Lung (tissue), 12 donors: ENCODE results near the gene USP6NL. TPM values are rescaled to one million over a fixed set of nuclear protein-coding genes. Genes with fewer than 3 reads are reported as not detected.

ENCODE experiments used
- ATAC-seq: fragments of 200-7000 bp; cut with Tn5 transposase; one replicate; pipeline ENCODE4 v1.9.1; 2020; ENCODE audit warnings: moderate number of reproducible peaks; ENCODE audit not compliant: insufficient read depth, low FRiP score
- DNase-seq, 3 donors: peaks; one replicate each; pipeline ENCODE4 v3.0.0-alpha.2; 2013 to 2017
- H3K27ac ChIP-seq, 2 donors: one replicate each; pipeline ENCODE4 v1.5.1; 2013; ENCODE audit warnings: mild to moderate bottlenecking in 2 of 2, moderate library complexity in 2 of 2, control low read depth in 1 of 2, inconsistent platforms in 1 of 2, low read depth in 1 of 2, low read length in 1 of 2
- H3K27me3 ChIP-seq, 3 donors: one replicate each; pipeline ENCODE4 v1.5.1; 2013; ENCODE audit warnings: low read length in 2 of 3; ENCODE audit not compliant: control insufficient read depth in 3 of 3, insufficient read depth in 3 of 3
- H3K36me3 ChIP-seq, 4 donors: one replicate each; pipeline ENCODE4 v1.5.1; 2013; ENCODE audit warnings: low read length in 4 of 4, mild to moderate bottlenecking in 1 of 4, moderate library complexity in 1 of 4; ENCODE audit not compliant: control insufficient read depth in 4 of 4, insufficient read depth in 4 of 4
- H3K4me1 ChIP-seq, 5 donors: one replicate each; pipeline ENCODE4 v1.5.1; 2013; ENCODE audit warnings: low read length in 5 of 5, mild to moderate bottlenecking in 2 of 5, moderate library complexity in 1 of 5; ENCODE audit not compliant: control insufficient read depth in 5 of 5, insufficient read depth in 5 of 5
- H3K4me3 ChIP-seq: one replicate; pipeline ENCODE4 v1.5.1; 2013; ENCODE audit warnings: mild to moderate bottlenecking, control low read depth, moderate library complexity
- H3K9ac ChIP-seq, 2 donors: one replicate each; pipeline ENCODE4 v1.5.1; 2013; ENCODE audit warnings: low read length in 2 of 2, control low read depth in 1 of 2; ENCODE audit not compliant: insufficient read depth in 1 of 2
- H3K9me3 ChIP-seq, 4 donors: one replicate each; pipeline ENCODE4 v1.5.1; 2013; ENCODE audit warnings: low read length in 3 of 4, mild to moderate bottlenecking in 1 of 4, moderate library complexity in 1 of 4; ENCODE audit not compliant: control insufficient read depth in 4 of 4, insufficient read depth in 3 of 4
- CTCF ChIP-seq: IDR thresholded peaks from 2 replicates; pipeline ENCODE4 v1.5.1; 2012; ENCODE audit warnings: mild to moderate bottlenecking; ENCODE audit errors: control extremely low read depth, extremely low read depth
- WGBS, 2 donors: extraction: QIAGEN DNeasy Blood & Tissue Kit; methylation state at CpG; one replicate each; pipeline ENCODE4 v1.1.7; 2013; 5-methylcytosine and 5-hydroxymethylcytosine counted together
- polyA plus RNA-seq, 2 donors: library from polyadenylated mRNA; stranded (reverse); fragments of 200-250 nt; gene quantifications; one replicate each; pipeline ENCODE4 v1.2.1, GENCODE V29; 2013
- total RNA-seq, 2 donors: library from RNA; depleted of rRNA in 1 of 2; stranded (reverse); fragments of >200 nt in 1 of 2; gene quantifications; one replicate each; pipeline ENCODE4 v1.2.1, GENCODE V29; 2014 to 2021
- donor health status: control.
- donor health status: control.
- donor health status: Bipolar disorder and iron deficiency.
- donor health status: healthy.
- donor health status: DM: yes; HTN: yes; CAD: no.

The USP6NL gene
- total and polyA plus RNA-seq, 4 donors = 5.4 to 41.7 (median 13.4) TPM

- H3K36me3 ChIP-seq = peaks cover 0 to 9% (median 8%) of the 10 kb centered on the region in 4 donors
- H3K4me3 ChIP-seq = no peak overlapping the region
- H3K27me3 ChIP-seq = no peaks in the 10 kb centered on the region
- H3K9ac ChIP-seq = no peak overlapping the region
- ATAC-seq (no peak), DNase-seq (no peak)
- TF ChIP-seq CTCF = no peak
- no peak overlapping the region for H3K27ac ChIP-seq
- no peaks in the 10 kb centered on the region for H3K9me3 ChIP-seq
- no peaks in the 10 kb centered on the region for H3K4me1 ChIP-seq
These were observed 129.1 kb downstream of the USP6NL start for GRCh38 chr10:11482306-11482705.

GRCh38 chr10:11480687-11481086 is 130.8 kb downstream of the USP6NL start:
- WGBS, 2 donors = 93 to 97% methylated on average over 4 of the region's 4 CpGs
- no peak for DNase-seq
- Histone ChIP-seq H3K27me3 (no peaks in the 10 kb centered on the region), H3K9me3 (no peaks in the 10 kb centered on the region), H3K27ac (no peak overlapping the region), H3K4me3 (no peak overlapping the region), H3K4me1 (no peaks in the 10 kb centered on the region), H3K9ac (no peak overlapping the region), H3K36me3 (peaks cover 0 to 9% (median 8%) of the 10 kb centered on the region in 4 donors)
- TF ChIP-seq CTCF = no peak
- no peak for ATAC-seq

GRCh38 chr10:11479300-11479699 is 132.2 kb downstream of the USP6NL start:
- no peak overlapping the region for H3K4me3 ChIP-seq
- no peak for DNase-seq
- 70 to 93% methylated on average over 7 of the region's 7 CpGs for WGBS, 2 donors

More at GRCh38 chr10:11479300-11479699, 132.2 kb downstream of the USP6NL start:
- H3K27ac ChIP-seq = no peak overlapping the region
- H3K9me3 ChIP-seq = no peaks in the 10 kb centered on the region
- H3K9ac ChIP-seq = no peak overlapping the region
- ATAC-seq = no peak
- TF ChIP-seq CTCF = no peak
- H3K27me3 ChIP-seq = no peaks in the 10 kb centered on the region
- H3K36me3 ChIP-seq = peaks cover 0 to 9% (median 7%) of the 10 kb centered on the region in 4 donors
- H3K4me1 ChIP-seq = no peaks in the 10 kb centered on the region
